GM19351 (cell line): ENCODE results near the gene KRTAP1-5.
"Not testable (repeated sequence)": the region's sequence is repeated elsewhere in the genome, so short reads cannot be mapped to it uniquely, and the experiment has no call there.

ENCODE experiments used
- ATAC-seq: cut with Tn5 transposase; IDR thresholded peaks from one replicate; pipeline ENCODE4 v1.9.1; 2021; ENCODE audit warnings: mild to moderate bottlenecking, moderate library complexity; ENCODE audit not compliant: unreplicated experiment

KRTAP1-5 gene

DNA sequence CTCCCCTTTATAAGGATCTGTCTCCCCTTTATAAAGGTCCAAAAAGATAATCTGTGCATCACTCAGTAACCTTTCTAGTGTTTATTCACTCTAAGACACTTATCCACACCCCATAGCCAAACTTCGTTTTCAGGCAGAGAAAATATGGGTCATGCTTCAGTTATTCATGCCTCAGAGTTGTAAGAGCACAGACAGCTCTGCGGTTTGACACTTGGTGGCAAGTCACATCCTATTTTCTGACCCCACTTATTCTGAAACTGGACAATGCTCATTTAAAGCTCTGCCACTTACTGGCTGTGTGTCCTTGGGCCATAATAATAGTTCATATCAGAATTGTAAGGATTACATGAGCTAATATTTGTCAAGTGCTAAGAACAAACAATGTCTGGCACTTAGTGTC, 22.1 kb upstream of the KRTAP1-5 start:
- no peak for ATAC-seq

GRCh38 chr17:41048441-41048840, 21.4 kb upstream of the KRTAP1-5 start:
- ATAC-seq = no peak

GRCh38 chr17:41046735-41047465, 19.9 kb upstream of the KRTAP1-5 start, which contains the start of gene KRTAP2-1:
KRTAP2-1 (minus strand) TSS chr17:41047316; CDS start chr17:41047267, 49 bp downstream.
- not testable (repeated sequence) for ATAC-seq

GRCh38 chr17:41042953-41043352, 15.9 kb upstream of the KRTAP1-5 start:
- ATAC-seq = no peak

DNA sequence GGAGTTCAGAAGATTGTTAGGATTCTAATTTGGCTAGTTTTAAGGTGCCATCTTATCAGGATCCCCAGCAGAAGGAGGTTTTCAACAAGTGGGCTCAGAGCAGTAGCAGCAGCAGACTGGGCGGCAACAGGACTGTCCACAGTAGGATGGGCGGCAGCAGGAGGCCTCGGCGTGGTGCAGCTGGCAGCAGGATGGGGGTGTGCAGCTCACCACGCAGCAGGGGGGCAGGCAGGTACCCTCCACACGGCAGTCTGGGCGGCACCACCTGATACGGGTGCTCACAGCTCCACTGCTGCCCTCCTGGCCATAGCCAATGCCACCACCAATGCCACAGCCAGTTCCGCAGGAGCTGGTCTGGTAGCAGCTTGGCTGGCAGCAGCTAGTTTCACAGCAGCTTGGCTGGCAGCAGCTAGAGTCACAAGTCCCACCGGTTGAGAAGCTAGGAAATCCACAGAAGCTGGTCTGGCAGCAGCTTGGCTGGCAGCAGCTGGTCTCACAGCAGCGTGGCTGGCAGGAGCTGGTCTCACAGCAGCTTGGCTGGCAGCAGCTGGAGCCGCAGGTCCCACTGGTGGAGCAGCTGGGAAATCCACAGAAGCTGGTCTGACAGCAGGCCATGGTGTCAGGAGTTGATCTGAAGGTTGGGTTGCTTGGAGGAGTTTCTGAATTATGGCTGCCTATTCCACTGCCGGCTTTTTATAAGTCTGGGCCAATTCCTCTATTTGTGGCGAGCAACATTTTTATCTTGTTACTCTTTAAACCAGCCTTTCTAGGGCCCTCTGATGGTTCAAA, 14.0 kb upstream of the KRTAP1-5 start, which contains the start of gene KRTAP1-1:
Gene KRTAP1-1, minus strand, starts transcription at position 668 of the 789 bp plus-strand sequence. Its CDS starts 53 bp downstream, at position 615.
- ATAC-seq = not testable (repeated sequence)

GRCh38 chr17:41037853-41038350, 10.9 kb upstream of the KRTAP1-5 start:
- no peak for ATAC-seq

GRCh38 chr17:41034346-41034935, 7.4 kb upstream of the KRTAP1-5 start, which contains the start of gene KRTAP1-3:
KRTAP1-3 (minus strand) TSS chr17:41034874; CDS start chr17:41034821, 53 bp downstream.
- not testable (repeated sequence) for ATAC-seq

- ATAC-seq = no peak
Measured at GRCh38 chr17:41029633-41030245, 2.7 kb upstream of the KRTAP1-5 start, which contains the start of gene KRTAP1-4. KRTAP1-4 (minus strand) TSS chr17:41030195; CDS start chr17:41030078, 117 bp downstream.

- ATAC-seq = no peak
Measured at GRCh38 chr17:41024697-41025096, 2.3 kb downstream of the KRTAP1-5 start.

- no peak for ATAC-seq
Measured at GRCh38 chr17:41020336-41020735, 6.7 kb downstream of the KRTAP1-5 start.

GRCh38 chr17:41019415-41019814, 7.6 kb downstream of the KRTAP1-5 start:
- no peak for ATAC-seq

- ATAC-seq = no peak
Measured at GRCh38 chr17:41018541-41018940, 8.5 kb downstream of the KRTAP1-5 start.

- no peak for ATAC-seq
Measured at GRCh38 chr17:41016578-41017215, 10.3 kb downstream of the KRTAP1-5 start.

DNA sequence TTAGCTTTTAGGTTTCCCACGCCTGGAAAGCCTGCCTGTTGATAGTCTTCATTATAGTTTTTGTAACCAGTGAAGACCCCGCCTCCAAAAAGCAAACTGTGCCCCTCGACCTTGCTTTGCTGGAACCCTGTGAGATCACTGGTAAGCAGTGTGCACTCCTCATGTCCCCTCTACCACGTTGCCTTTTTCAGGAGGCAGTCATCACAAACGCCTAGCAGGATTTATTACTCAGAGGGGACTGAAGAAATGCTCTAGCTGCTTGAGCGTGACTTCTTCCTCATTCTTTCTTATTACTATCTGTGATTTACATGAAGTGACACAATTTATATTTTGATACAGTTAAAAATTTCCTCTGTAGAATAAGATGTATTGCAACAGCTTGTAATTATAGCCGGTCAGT, 11.6 kb downstream of the KRTAP1-5 start:
- no peak for ATAC-seq

DNA sequence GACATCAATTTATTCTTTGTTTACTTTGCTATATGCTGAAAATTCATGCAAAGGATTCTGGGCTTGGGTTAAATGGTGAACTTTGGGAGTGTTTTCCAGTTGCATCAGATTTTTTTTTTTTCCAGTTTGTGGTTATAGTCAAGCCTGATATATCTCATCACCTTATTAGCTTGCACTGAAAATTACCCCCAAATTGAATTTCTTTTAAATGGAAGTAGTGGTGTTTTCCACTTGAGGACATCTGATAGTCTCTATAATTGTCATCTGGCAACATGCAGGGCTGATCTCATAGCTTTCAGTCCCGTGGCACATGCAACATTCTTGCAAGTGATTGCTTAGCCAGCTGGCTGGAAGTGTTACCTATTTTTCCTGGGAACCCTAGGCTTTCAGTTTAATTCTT, 13.4 kb downstream of the KRTAP1-5 start:
- ATAC-seq = no peak

GRCh38 chr17:41013181-41013580, 13.8 kb downstream of the KRTAP1-5 start:
- ATAC-seq = no peak

- ATAC-seq = no peak
Measured at GRCh38 chr17:41012326-41013120, 14.5 kb downstream of the KRTAP1-5 start.

DNA sequence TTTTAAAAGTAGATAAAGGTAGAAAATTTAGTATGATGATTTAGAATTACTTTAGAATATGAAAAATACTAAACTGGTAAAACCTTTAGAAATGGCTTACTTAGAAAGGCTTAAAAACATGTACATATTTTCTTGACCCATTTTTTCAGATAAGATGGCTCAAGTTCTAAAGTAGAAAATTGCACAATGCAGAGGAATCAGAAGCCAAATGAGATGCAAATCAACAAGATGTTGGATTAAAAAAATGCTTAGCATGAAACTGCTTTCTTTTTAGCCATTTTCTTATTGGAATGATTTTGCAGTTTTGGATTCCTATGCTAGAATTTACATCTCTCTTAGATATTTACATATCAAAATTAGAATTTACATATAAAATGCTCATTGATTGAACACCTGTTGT, 16.6 kb downstream of the KRTAP1-5 start:
- no peak for ATAC-seq

DNA sequence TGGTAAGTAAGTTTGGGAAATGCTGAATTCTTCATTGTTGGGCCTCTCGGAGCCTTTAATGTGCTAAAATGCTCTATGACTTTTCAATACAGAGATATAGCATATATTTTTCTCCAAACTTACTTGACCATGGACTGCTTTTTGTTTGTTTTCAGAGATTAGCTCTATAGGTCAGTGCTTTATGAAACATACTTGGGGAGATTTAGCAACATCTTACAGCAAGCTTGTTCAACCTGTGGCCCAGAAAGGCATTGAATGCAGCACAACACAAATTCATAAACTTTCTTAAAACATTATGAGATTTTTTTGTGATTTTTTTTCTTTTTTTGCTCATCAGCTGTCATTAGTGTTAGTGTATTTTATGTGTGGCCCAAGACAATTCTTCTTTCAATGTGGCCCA, 17.1 kb downstream of the KRTAP1-5 start:
- no peak for ATAC-seq
